CD4-positive, alpha-beta T cell treated with Interleukin-15 for 1 hour (primary cell): Measurements from ENCODE around the gene ZNF263.
"Not testable (repeated sequence)": the region's sequence is repeated elsewhere in the genome, so short reads cannot be mapped to it uniquely, and the experiment has no call there.

ENCODE experiments used
- DNase-seq: peaks from one replicate; pipeline ENCODE4 v3.0.0-alpha.2; 2020

ZNF263 gene

DNA sequence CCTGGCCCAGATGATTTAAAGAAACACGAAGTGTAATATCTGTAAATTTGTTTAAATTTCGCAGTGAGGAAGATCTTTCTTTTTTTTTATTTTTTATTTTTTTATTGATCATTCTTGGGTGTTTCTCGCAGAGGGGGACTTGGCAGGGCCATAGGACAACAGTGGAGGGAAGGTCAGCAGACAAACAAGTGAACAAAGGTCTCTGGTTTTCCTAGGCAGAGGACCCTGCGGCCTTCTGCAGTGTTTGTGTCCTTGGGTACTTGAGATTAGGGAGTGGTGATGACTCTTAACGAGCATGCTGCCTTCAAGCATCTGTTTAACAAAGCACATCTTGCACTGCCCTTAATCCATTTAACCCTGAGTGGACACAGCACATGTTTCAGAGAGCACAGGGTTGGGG, 12.6 kb upstream of the ZNF263 start:
- not testable (repeated sequence) for DNase-seq

DNA sequence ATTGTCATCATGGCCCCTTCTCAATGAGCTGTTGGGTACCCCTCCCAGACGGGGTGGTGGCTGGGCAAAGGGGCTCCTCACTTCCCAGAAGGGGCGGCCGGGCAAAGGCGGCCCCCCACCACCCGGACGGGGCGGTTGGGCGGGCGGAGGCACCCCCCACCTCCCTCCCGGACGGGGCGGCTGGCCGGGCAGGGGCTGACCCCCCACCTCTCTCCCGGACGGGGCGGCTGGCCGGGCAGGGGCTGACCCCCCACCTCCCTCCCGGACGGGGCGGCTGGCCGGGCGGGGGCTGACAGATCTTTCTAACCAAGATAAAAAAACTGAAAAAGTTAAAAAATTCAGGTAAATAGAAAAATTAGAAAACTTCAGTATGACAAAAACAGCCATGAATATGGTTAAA, 12.0 kb upstream of the ZNF263 start:
- not testable (repeated sequence) for DNase-seq

DNA sequence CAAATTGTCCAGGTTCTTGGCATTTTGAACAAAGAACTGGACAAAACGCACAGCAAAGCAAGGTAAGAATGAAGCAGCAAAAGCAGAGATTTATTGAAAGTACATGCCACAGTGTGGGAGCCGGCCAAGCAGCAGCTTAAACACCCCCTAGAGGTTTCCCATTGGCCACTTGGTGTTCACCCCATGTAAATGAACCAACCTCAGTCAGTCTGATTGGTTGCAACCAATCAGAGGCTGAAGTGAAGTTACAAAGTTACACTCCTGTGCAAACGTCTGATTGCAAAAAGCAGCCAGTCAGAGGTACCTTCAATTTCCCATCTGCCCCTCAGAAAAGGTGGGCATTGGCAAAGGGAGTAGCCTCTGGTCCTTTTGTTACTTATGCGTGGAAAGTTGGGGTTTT, 8.8 kb upstream of the ZNF263 start:
- no peak for DNase-seq

DNA sequence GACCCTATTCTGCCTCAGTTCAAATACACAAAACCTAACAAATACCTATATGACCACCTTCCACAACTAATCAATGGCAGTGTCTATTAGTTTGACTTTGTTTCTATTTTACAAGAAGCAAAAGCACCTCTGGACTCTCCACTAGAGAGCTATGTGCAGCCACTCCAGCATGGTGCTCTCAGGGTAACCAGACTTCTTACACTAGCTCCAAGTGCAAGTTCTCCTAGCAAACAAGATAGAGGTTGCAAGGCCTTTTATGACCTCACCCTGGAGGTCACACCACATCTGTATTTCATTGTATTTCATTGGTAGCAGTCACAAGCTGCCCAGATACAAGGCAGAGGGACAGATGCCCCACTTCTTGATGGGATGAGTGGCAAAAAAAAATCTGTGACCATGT, 8.3 kb upstream of the ZNF263 start:
- no peak for DNase-seq

DNA sequence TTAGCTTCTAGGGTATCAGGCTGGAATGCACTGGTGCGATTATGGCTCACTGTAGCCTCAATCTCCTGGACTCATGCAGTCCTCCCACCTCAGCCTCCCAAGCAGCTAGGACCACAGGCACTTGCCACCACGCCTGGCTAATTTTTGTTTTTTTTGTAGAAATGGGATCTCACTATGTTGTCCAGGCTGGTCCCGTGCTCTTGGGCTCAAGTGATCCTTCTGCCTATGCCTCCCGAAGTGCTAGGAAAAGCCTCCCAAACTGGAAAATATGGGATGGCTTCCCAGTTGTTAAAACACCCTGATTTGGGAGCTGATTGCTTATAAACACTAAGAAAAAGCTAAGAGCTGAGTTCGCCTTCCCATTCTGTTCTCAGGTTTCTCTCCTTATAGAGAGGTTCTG, 6.6 kb upstream of the ZNF263 start:
- DNase-seq, result no peak

DNA sequence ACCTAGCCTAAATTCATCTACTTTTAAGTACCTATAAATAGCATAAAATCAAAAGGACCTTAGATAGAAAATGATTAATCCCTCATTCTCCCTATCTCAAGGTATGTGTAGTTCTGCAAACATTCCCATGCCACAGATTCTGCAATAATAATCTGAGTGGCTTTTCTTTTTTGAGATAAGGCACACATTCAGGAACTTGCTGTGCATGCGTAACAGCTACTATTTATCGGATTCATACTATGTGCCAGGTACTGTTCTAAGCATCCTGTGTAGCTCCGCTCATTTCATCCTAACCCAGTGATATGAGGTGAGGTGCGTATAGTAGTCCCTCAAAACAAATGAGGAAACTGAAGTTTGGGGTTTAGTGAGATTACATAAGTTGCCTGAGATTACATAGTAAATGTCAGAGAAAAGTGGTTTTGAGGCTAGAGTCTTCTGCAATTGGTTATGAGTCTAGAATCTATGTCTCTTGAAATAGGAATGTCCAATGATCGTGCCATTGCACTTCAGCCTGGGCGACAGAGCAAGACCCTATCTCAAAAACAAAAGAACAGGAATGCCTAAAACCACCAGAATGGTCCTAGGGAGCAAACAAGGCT, 2.0 kb upstream of the ZNF263 start:
- DNase-seq, result no peak

DNA sequence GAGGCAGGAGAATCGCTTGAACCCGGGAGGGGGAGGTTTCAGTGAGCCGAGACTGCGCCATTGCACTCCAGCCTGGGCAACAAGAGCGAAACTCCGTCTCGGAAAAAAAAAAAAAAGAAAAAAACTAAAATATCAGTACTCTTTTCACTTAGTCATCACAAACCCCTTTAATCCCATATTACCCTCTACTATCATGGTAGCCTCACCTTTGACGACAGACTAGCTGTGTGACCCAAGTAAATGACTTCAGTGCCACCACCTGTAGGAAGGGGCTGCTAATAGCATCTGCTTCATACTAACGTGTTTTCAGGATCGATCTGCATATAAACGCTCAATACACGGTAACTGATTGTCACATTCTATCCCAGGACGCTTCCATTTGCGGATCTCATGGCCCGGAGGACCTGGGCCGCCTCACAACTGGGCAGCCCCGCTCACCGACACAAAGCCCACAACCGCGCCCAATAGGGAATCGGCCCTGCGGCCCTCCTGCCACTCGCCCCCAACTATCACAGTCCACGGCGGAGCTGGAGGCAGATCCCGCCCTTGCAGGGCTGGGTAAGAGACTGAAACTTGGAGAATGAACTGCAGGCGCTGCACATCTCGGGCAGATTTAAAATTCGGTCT, 1.1 kb upstream of the ZNF263 start:
- no peak for DNase-seq

DNA sequence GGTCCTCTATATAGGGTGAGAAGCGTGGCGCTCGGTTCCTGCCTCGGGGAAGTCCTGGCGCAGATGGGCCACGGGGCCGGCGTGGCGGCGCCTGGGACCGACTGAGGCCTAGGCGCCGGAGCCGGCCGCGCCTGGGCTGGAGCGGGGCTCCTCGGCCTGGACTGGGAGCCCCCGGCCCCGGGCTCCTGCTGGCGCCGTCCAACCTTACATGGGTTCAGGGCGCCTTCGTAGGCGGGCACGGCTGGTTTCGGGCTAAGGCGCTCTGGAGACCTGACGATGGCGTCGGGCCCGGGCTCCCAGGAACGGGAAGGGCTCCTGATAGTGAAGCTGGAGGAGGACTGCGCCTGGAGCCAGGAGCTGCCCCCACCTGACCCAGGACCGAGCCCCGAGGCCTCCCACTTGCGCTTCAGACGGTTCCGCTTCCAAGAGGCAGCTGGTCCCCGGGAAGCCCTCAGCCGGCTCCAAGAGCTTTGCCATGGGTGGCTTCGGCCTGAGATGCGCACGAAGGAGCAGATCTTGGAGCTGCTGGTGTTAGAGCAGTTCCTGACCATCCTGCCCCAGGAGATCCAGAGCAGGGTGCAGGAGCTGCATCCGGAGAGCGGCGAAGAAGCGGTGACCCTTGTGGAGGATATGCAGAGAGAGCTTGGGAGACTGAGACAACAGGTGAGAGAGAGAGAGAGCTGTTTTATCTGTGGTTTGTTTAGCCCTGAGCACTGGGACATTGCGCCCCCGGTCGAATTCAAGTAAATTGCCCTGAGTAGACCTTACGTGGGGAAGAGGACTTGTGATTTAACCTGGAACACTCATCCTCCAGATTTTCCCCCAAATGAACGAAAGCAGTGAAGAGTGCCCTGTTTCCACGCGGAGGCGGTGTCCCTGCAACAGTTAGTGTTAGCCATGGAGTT, 504 bp downstream of the ZNF263 start:
- DNase-seq, result no peak

DNA sequence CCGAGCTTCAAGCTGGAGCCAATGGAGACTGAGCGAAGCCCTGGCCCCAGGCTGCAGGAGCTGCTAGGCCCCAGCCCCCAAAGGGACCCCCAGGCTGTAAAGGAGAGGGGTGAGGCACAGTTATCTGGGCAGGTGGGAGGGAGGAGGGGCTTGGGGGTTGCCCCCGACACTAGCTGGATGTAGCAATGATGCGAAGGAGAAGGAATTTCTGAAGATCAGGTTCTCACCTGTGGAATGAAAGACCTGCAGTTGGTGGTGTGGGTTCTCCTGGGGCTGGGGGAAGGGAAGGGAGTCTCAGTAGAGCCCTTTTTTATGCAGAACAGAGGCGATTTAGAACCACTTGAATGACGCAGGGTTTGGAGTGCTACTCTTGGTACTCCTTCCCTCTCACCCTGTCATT, 1.8 kb downstream of the ZNF263 start:
- DNase-seq, result no peak

DNA sequence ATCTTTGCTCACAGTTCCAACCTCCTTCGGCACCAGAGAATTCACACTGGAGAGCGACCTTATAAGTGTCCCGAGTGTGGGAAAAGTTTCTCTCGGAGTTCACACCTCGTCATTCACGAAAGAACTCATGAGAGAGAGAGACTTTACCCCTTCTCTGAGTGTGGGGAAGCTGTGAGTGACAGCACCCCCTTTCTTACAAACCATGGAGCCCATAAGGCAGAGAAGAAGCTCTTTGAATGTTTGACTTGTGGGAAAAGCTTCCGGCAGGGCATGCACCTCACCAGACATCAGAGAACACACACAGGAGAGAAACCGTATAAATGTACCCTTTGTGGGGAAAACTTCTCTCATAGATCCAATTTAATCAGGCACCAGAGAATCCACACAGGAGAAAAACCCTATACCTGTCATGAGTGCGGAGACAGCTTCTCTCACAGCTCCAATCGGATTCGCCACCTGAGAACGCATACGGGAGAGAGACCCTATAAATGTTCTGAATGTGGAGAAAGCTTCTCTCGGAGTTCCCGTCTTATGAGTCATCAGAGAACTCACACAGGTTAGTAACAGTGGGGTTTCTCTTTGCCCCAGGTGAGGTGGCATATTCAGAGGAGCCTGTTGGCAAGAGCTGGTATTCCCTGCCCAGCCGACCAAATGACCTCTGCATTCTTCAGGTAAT, 6.8 kb downstream of the ZNF263 start:
- no peak for DNase-seq

DNA sequence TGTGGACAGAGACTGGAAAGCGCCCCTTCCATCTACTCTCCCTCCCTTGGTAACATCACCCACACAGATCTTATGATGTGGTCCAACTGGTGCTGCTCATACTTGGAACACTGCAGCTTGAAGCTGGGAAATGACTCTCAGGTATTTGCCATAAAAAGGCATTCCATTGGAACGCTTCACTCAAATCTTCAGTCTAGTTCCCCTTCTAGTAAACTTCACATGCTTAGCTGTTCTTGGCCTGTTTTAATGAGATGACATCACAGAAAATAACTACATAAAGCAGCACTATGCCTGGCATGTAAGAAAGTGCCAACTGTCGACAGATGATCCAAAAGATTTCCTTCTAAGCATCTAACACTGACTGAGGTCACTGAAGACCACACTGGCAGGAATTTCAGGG, 9.3 kb downstream of the ZNF263 start:
- no peak for DNase-seq

DNA sequence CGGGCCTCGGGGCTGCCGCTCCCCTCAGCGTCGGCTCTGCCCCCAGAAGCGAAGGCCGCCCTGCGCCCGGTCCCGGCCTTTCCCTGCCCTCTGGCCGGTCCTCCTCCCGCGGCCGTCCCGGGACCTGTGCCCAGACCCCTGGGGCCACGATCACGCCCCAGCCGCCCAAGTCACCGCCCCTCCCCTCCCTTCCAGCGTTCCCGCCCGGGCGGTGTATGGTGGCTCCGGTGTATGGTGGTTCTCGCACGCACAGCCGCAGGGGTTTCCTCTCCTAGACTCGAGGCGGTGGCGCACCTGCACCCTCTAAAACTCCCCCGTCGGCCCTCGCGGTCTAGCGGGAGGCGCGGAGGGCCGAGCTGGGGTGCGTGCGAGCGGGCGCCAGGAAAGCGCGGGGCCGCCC, 11.9 kb downstream of the ZNF263 start:
- DNase-seq, result no peak

DNA sequence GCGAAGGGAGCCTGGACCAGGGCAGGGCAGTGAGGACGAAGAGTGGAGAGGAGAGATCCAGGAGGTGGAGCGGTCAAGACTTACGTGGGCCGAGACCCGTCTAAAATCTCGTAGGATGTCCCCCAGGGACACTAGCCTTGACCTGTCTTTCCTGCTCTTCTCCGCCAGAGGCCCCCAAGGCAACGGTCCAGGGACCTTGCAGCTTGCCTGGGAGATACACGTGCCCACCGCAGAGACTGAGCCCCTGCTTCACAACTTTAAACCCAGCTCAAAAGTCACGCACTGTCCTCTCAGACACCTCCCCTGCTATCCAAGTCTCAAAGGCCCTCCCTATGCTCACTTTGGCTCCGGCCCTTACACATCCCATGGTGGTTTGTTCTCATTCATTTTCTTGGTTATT, 12.5 kb downstream of the ZNF263 start:
- DNase-seq, result no peak

DNA sequence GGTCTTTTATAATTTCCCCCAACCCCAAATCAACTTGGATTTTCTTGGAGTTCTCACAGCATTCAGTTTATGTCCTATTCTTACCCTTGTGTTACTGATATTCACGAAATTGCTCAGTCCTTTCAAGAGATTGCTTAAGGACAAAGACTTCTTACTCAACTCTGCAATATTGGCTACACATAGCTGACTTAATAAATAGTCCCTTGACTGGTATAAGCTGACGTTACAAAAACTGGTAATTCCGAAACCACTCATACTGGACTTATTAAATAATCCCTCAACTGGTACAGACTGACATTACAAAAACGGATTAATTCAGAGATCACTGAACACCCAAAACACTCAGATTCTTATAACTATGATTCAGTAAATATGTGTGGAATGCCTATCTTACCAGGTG, 21.1 kb downstream of the ZNF263 start:
- DNase-seq, result no peak

DNA sequence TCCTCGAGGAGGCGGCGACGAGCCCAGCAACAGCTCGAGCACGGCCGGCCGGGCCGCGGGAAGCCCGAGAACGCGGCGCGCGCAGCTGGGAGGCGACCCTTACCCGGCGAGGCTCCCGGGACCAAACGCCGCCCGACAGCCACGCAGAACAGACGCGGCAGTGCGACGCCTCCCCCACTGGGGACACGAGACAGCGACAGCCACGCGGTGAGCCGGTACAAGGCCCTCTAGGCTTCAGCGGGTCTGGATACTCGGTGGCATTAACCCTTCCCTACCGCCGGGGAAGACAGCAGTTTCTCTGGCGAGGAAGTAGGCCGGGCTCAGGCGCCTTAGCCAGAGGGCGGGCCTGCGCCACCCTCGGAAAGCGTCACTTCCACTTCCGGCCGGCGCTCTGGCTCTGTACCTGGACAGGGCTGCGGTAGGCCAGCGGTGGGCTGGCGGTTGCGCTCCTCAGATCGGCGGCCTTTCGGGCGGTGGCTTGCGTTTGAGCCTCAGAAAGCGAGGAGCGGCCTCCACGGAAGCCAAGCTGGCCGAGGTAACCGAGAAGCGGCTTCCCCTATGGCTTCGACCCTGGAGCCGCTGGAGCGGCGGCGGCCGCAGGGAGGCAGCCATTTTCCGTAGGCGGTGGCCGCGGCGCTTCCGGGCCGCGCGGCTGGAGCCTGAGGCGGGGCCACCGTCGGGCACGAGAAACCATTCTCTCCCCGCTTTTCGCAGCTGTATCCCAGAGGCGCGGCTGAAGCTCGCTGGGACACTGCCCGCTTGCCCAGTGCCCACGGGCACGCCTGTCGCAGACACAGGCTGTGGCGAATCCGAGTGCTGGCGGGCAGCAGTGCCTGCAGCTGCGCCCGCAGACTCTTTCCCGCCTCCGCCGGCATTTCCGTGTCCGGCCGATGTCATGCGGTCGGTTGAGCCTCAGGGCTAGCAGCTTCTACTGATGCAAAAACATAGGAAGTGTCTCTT, 22.1 kb downstream of the ZNF263 start, which contains the start of the genes TIGD7 and ZNF75A:
TSS of gene TIGD7 (minus strand) at position 322 of the 960 bp plus-strand sequence. CDS start 4,816 bp downstream, outside the sequence.
TSS of gene ZNF75A (plus strand) at position 389 of the 960 bp plus-strand sequence. CDS start 2,932 bp downstream, outside the sequence.
- peak; percentile 89 for DNase-seq

DNA sequence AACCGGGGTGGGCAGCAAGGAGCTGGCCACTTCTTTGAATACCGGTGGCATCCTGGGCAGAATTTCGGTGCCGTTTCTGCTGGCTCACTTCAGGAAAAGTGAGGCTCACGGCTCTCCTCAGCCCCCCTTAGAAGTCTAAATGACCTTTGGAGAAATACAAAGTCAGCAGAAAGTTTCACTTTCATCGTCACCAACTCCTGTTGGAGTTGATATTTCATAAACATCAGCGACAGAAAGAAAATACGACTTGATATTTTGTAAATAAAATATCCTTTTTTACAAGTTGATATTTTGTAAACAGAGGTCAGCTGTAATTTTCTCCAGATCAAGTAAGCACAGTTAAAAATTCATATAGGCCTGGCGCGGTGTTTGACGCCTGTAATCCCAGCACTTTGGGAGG, 22.8 kb downstream of the ZNF263 start:
- DNase-seq, result no peak

DNA sequence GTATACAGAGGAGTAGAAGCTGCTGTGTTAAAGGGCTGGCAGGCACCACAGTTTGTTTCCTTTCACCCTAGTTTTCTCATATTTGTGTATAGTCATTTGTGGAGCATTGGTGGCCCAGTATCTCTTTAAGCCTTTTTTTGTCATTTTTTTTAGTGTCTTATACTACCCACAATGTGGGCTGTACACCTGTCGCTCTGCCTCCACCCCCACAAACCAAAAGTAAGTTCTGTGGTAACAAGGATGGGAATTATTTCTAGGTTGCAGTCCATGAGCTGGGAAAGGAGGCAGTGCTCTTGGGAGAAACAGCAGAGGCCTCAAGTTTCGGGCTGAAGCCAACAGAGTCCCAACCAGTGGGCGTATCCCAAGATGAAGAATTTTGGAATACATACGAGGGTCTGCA, 28.2 kb downstream of the ZNF263 start:
- no peak for DNase-seq

DNA sequence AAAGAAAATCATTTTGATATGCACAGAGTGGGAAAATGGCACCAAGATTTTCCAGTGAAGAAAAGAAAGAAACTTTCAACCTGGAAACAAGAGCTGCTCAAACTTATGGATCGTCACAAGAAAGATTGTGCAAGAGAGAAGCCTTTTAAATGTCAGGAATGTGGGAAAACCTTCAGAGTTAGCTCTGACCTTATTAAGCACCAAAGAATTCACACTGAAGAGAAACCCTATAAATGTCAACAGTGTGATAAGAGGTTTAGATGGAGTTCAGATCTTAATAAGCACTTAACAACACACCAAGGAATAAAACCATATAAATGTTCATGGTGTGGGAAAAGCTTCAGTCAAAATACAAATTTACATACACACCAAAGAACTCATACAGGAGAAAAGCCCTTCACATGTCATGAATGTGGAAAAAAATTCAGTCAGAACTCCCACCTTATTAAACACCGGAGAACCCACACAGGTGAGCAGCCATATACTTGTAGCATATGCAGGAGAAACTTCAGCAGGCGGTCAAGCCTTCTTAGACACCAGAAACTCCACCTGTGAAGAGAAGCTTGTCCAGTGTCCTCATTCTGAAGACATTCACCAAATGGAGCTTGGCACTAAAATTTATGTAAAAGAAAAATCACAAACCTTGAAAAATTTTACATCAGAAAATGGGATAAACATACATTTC, 34.2 kb downstream of the ZNF263 start:
- DNase-seq, result no peak

DNA sequence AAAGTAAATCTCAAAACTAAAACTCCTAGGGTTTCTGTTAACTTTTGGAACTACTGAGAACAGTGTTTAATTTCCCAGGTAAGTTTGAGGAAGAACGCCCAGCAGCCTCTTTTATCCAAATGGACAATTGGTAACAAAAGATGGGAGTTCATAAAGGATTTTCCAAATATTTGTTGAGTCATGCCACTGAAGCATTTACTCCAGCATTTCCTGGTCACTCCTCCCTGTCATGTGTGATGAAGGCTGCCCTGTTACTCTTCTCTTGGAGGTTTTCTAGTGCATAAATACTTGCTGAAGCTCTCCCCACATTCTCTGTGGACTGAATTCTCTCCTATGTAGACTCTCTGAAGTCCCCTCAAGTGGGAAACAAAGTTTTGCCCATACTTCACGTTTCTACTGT, 38.5 kb downstream of the ZNF263 start:
- DNase-seq, result no peak

DNA sequence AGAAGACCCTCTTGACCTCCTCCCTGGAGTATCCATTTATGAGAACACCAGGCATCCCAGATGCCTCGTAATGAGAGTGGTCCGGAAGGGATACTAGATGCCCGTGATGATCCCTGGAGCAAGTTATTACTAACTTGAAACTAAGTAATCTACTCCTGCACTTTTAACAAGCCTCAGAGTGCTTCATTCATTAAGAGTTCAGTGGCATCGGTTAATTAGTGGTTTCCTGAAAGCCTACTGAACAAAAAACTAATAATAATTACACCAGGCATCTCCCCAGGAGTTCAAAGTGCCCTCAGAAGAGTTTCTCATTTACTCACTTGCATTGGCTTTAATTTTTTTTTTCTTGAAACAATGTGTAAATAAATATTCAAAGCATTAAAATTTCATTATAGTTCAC, 44.2 kb downstream of the ZNF263 start:
- DNase-seq, result no peak

DNA sequence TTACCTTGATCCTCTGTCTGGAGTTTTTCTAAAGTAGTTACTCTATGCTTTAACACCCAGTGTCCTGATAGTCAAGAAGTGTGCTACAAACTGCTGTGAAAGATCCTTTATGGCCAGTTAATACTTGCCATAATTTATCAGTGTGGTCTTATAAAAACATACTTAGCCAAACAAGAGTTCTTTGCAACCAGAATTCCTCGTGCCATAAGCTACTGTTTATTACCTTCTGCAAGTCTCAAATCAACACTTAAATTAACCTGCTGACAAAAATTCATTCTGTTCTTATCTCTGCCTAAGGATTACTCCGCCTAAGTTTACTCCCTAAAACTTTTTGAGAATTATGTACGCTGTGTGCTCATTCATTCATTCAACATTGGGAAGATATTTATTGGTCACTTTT, 44.8 kb downstream of the ZNF263 start:
- no peak for DNase-seq
